SIG-M5 (cell line): ENCODE results near the gene ARHGAP25.
A peak's percentile ranks its signal among the peaks of the same experiment; 100 is the strongest.
"Not testable (repeated sequence)": the region's sequence is repeated elsewhere in the genome, so short reads cannot be mapped to it uniquely, and the experiment has no call there.

Experiments
- DNase-seq: peaks from one replicate; lab custom pipeline; 2025; lab: John Stamatoyannopoulos, UW

Gene ARHGAP25

GRCh38 chr2:68796295-68796905, 61.8 kb downstream of the ARHGAP25 start:
- peak; percentile 69 for DNase-seq

DNA sequence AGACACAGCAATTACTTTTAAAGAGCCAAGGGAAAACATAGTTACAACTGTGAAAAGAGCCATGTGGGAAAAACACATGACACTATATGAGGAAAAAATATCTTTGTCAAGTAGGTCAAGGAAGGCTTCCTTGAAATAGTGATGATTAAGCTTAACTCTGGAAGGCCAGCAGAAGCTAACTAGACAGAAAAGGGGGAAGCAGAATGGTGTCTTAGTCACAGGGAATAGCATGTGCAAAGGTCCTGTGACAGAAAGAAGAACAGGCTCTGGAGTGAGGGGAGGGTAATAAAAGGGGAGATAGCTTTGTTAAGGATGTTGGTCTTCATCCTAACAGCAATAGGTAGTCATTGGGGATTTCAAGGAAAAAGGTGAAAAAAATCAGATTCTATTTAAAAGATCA, 64.0 kb downstream of the ARHGAP25 start:
- no peak for DNase-seq

GRCh38 chr2:68799140-68800026, 64.8 kb downstream of the ARHGAP25 start:
- no peak for DNase-seq

DNA sequence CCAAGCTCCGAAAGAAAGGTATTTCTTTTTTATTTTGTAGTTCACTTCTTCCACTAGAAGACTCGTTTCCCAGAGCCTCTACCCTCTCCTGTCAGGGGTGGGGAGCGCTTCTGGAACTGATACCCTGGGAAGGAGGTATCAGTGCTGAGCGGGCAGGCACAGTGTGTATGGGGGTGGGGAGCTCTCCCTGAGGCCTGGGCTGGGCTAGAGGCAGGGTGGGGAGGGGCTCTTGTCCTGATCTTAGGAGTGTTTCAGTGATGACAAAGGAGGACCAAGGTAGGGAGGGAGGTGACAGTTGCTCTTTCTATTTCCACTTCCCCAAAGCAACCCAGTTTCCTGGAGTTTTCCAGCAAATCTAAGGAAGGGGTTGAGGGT, 65.4 kb downstream of the ARHGAP25 start:
- no peak for DNase-seq

GRCh38 chr2:68800517-68800916, 65.9 kb downstream of the ARHGAP25 start:
- DNase-seq, result no peak

GRCh38 chr2:68802161-68802560, 67.5 kb downstream of the ARHGAP25 start:
- not testable (repeated sequence) for DNase-seq

DNA sequence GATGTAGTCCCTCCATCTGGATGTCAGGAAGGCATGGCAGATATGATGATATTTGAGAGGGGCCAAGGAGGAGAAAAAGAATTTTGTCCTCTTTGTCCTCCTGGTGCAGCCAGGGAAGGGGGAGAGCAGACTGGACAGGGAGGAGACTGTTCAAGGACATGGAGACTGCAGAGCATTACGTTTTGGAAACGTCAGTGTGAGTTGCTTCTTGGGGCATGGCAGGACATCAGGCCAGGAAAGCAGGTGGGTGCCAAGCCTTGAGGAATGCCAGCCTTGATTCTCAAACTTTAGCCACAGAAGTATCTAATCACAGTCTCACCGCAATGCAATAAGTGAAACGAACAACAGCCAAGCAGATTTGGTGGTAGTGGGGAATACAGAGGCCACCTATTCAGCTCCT, 70.4 kb downstream of the ARHGAP25 start:
- no peak for DNase-seq

DNA sequence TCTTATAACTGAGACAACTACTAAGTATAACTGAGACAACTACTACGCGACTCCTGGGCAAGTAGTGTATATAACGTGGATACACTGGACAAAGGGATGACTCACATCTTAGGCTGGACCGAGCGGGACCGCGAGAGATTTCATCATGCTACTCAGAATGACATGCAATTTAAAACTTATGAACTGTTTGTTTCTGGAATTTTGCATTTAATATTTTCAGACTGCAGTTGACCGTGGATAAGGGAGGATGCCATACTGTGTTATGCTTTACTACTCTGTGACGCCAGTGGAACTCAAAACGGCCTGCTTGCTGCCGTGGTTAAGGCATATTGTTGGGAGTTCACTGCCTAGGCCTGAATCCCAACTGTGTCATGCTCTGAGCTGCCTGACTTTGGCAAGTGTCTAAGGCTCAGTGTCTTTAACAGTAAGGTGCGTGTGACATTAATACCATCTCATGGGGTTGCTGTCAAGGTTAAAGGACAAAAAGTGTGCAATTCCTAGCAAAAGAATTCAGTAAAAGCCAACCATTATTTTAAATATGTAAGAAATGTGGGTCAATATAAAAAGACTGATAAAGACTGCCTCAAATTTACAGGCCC, 72.0 kb downstream of the ARHGAP25 start:
- DNase-seq, result no peak

- no peak for DNase-seq
Observed at GRCh38 chr2:68807821-68808266, 73.2 kb downstream of the ARHGAP25 start.

- DNase-seq, result no peak
Observed at GRCh38 chr2:68809324-68810240, 75.0 kb downstream of the ARHGAP25 start.

DNA sequence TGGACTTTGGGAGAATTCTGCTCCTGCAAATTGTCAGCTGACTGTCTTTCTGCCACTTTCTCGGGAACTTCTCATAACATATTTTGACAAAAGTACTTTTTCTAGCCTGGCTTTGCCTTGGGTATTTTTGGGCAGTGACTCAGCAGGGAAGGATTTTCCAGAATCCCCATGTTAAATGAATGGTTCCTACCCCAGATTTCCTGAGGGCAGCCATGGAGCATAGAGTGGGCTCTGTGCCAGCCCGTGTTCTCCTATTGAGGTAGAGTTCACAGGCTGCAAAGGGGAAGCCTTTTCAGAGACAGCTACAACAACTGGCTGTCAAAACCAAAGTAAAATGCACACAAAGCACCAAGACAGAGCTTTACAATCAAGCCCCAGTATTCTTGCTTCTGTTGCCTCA, 76.8 kb downstream of the ARHGAP25 start:
- DNase-seq, result no peak

DNA sequence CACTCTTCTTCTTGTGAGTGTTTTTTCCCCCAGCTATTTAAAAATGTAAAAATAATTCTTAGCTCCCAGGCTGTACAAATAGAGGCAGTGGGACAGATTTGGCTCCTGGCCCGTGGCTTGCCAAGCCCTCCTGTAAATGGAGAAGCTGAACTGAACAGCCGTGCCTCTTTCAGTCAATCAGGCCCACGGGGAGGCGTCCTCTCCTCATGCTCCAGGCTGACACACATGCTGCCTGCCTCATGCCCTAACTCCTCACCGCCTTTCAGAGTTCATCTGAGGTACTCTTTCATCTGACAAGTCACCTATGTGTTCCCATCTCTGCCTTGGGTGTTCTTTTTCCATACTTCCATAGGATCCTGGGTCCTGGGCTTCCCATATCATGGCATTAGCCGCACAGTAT, 77.6 kb downstream of the ARHGAP25 start:
- DNase-seq, result no peak

- DNase-seq, result no peak
Observed at GRCh38 chr2:68813596-68813995, 79.0 kb downstream of the ARHGAP25 start.

- DNase-seq, result no peak
Observed at GRCh38 chr2:68817306-68817705, 82.7 kb downstream of the ARHGAP25 start.

DNA sequence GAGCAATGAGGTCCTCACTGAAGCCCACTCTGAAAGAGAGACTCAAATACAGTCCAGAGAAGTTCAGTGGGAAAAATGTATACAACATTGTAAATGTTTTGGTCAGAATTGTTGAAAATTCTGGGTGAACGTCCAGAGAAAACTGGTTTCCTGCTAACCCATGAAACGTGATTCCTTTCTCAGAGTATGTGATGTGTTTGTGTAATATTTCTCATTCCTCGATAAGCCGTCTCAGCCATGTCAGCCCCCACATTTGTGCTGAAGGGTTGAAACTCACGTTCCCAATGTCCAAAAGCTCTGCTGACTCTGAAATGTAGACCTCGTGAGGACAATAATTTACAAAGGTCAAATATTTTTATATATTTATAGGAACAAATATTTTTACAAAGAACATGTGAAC, 84.9 kb downstream of the ARHGAP25 start:
- DNase-seq, result no peak

- no peak for DNase-seq
Observed at GRCh38 chr2:68822207-68822872, 87.7 kb downstream of the ARHGAP25 start.

DNA sequence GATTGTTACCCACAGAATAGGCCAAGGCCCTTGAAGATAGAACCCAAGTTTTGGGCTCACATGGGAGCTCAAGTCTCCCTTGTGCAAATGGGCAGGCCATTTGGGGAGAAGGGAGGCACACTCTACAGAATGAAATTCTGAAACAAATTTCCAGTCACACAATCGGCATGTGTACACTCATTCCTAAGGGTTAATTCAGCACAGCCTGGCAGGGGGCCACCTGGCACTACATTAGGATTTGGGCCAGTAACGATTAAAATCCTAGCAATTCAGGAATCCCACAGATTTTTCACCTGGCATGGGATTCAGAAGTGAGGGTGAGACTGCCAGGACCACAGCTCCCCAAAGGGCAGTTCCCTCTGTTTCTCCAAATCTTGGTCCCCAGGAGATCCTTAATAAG, 90.2 kb downstream of the ARHGAP25 start:
- no peak for DNase-seq

DNA sequence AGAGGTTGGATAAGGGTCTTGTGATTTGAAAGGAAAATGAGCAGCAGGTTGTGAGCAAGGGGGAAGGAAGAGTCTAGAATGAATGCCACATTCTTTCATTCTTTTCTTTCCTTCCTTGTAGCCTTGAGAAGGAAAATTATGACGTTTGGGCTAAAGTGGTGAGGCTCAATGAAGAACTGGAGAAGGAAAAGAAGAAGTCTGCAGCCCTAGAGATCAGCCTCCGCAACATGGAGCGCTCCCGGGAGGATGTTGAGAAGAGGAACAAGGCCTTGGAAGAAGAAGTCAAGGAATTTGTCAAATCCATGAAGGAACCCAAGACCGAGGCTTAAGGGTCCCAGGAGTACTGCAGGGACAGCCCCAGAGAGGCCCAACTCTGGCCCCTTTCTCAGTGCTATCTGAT, 91.3 kb downstream of the ARHGAP25 start:
- no peak for DNase-seq

- DNase-seq, result no peak
Observed at GRCh38 chr2:68827666-68828065, 93.1 kb downstream of the ARHGAP25 start.

DNA sequence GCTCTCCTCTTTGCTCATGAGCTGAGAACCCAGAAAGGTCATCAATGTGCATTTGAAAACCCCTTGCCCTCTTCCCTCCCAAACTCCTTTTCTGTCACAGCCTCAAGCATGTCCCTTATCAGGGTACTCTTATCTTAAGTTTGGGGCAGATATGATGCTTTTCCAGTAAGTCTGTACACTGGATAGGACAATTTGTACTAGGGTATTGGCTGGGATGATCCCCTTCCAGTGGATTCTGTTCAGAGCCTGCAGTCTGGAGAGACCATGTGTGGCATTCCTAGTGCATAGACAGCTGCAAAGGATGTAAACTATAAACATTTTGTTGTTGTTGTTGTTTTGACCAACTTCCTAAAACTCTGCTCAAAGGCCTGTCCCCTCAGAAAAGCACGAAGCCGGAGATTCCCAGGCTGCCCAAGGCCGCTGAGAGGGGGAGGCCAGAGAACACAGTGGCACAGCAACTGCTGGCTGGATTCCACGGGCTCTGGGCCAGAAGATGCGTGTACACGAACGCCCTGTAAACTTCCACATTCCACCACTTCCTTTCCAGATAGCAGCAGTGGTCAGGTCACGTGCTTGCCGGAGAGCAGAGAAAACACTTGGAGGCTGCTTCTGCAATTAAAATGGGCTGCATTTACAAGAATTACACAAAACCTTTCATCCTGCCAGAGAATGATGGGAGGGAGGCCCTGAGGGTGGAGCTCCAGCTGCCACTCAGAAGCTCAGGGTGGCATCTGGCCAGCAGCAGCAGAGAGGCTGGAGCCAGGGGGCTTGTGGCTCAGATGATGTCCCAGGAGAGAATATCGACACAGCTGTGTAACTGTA, 94.5 kb downstream of the ARHGAP25 start:
- DNase-seq, result peak; percentile 89

GRCh38 chr2:68829749-68830148, 95.1 kb downstream of the ARHGAP25 start:
- DNase-seq, result no peak
